Endothelial cell of umbilical vein (primary cell): ENCODE results near the gene SMAD9.
A peak's percentile ranks its signal among the peaks of the same experiment; 100 is the strongest.

ENCODE experiments used
- EZH2 ChIP-seq: IDR thresholded peaks from 2 replicates; pipeline ENCODE4 v1.6.1; 2012; ENCODE audit warnings: borderline replicate concordance, low read depth, mild to moderate bottlenecking, moderate library complexity, low read length, inconsistent platforms; ENCODE audit not compliant: severe bottlenecking
- GATA2 ChIP-seq: IDR thresholded peaks from 2 replicates; pipeline ENCODE4 v1.7.0; 2011; ENCODE audit warnings: low read depth, mild to moderate bottlenecking, moderate library complexity, mixed read lengths, low read length; ENCODE audit not compliant: insufficient read length, insufficient read depth
- MYC ChIP-seq: IDR thresholded peaks from one replicate; pipeline ENCODE4 v1.6.1; 2011; ENCODE audit warnings: mild to moderate bottlenecking, low read depth, low read length
- POLR2A ChIP-seq: IDR thresholded peaks from 2 replicates; pipeline ENCODE4 v1.6.1; 2012; ENCODE audit warnings: low read depth, mild to moderate bottlenecking, control low read depth, low read length
- POLR2AphosphoS5 ChIP-seq: IDR thresholded peaks from 2 replicates; pipeline ENCODE4 v1.6.1; 2012; ENCODE audit warnings: low read depth, mild to moderate bottlenecking, control low read depth, low read length, moderate library complexity; ENCODE audit not compliant: insufficient read depth
- TF ChIP-seq, protein P1 (sequence below), 2 donors: IDR thresholded peaks; 1 replicate in 1 of 2; 2 replicates in 1 of 2; pipeline ENCODE4 v1.5.1; 2011; ENCODE audit warnings: low read length in 2 of 2, mild to moderate bottlenecking in 2 of 2, moderate library complexity in 2 of 2, control low read depth in 1 of 2, inconsistent platforms in 1 of 2, low read depth in 1 of 2; ENCODE audit not compliant: insufficient read depth in 1 of 2; ENCODE audit errors: extremely low read depth in 1 of 2

DNA sequence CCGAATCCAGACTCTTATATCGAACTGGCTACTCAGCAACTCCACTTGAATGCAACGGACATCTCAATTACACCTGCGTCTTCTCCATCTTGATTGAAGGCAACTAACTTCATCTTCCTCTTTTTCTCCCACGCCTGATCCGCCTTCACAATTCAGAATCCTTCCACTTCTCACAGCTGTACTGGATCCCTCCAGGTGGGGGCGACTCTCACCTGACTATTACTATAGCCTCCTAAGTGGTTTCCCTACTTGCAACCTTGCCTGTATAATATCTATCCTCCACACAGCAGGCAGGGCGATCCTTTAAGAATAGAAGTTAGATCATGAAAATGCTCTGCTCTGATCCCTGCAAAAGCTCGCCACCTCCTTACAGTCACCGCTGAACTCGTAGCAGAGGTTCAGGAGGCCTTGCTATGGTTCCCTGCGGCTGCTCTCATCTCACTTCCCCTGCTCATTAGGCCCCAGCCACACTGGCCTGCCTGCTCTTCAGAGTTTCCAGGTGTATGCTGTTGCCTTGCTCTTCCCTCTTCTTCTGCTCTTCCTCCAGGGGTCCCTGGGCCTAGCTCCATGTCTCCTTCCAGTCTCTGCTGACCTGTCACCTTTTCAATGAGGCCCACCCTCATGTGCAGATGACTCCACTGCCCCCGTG, 69.1 kb downstream of the SMAD9 start:
- no peak for TF ChIP-seq EZH2
- TF ChIP-seq POLR2A: no peak
- no peak for TF ChIP-seq POLR2AphosphoS5
- TF ChIP-seq, protein P1, sequence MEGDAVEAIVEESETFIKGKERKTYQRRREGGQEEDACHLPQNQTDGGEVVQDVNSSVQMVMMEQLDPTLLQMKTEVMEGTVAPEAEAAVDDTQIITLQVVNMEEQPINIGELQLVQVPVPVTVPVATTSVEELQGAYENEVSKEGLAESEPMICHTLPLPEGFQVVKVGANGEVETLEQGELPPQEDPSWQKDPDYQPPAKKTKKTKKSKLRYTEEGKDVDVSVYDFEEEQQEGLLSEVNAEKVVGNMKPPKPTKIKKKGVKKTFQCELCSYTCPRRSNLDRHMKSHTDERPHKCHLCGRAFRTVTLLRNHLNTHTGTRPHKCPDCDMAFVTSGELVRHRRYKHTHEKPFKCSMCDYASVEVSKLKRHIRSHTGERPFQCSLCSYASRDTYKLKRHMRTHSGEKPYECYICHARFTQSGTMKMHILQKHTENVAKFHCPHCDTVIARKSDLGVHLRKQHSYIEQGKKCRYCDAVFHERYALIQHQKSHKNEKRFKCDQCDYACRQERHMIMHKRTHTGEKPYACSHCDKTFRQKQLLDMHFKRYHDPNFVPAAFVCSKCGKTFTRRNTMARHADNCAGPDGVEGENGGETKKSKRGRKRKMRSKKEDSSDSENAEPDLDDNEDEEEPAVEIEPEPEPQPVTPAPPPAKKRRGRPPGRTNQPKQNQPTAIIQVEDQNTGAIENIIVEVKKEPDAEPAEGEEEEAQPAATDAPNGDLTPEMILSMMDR (IDR thresholded peaks at IDR 0.05; ENCODE audit: extremely low read depth in 1 of 2, insufficient read depth in 1 of 2, low read depth in 1 of 2, low read length in 2 of 2): peak; percentile 35 to 42
- TF ChIP-seq MYC: no peak
- no peak for TF ChIP-seq GATA2
